Aorta (tissue), 5 donors: Measurements from ENCODE around the gene YOD1. TPM values are rescaled to one million over a fixed set of nuclear protein-coding genes. Genes with fewer than 3 reads are reported as not detected.

Experiments used
- ATAC-seq: fragments of 200-7000 bp; cut with Tn5 transposase; one replicate; pipeline ENCODE4 v1.9.1; 2022; ENCODE audit warnings: moderate library complexity; ENCODE audit not compliant: low FRiP score
- DNase-seq, 2 donors: peaks; one replicate each; pipeline ENCODE4 v3.0.0-alpha.2; 2020
- H3K27ac ChIP-seq, 2 donors: one replicate each; pipeline ENCODE4 v1.5.1; 2013; ENCODE audit warnings: low read length in 2 of 2, mild to moderate bottlenecking in 2 of 2, moderate library complexity in 2 of 2, control low read depth in 1 of 2, inconsistent platforms in 1 of 2, low read depth in 1 of 2
- H3K27me3 ChIP-seq, 2 donors: one replicate each; pipeline ENCODE4 v1.6.1; 2013; ENCODE audit warnings: control low read depth in 1 of 2, low read length in 1 of 2, mild to moderate bottlenecking in 1 of 2, moderate library complexity in 1 of 2; ENCODE audit not compliant: insufficient read depth in 2 of 2, control insufficient read depth in 1 of 2
- H3K36me3 ChIP-seq, 2 donors: one replicate each; pipeline ENCODE4 v1.6.1; 2013; ENCODE audit warnings: control low read depth in 1 of 2, low read length in 1 of 2, mild to moderate bottlenecking in 1 of 2; ENCODE audit not compliant: insufficient read depth in 2 of 2, control insufficient read depth in 1 of 2
- H3K4me1 ChIP-seq, 2 donors: one replicate each; pipeline ENCODE4 v1.6.1; 2013; ENCODE audit warnings: low read length in 2 of 2, control low read depth in 1 of 2, mild to moderate bottlenecking in 1 of 2, moderate library complexity in 1 of 2; ENCODE audit not compliant: insufficient read depth in 2 of 2, control insufficient read depth in 1 of 2
- H3K4me3 ChIP-seq, 2 donors: one replicate each; pipeline ENCODE4 v1.5.1; 2013; ENCODE audit warnings: low read length in 2 of 2, control low read depth in 1 of 2, mild to moderate bottlenecking in 1 of 2
- H3K9me3 ChIP-seq: one replicate; pipeline ENCODE4 v1.6.1; 2013; ENCODE audit warnings: mild to moderate bottlenecking, low read length; ENCODE audit not compliant: control insufficient read depth
- WGBS, 2 donors: extraction: QIAGEN DNeasy Blood & Tissue Kit; methylation state at CpG; one replicate each; pipeline ENCODE4 v1.1.7; 2013; 5-methylcytosine and 5-hydroxymethylcytosine counted together
- intact Hi-C, 2 donors: fragments of 100-400 bp; cut with DNase I; formaldehyde crosslinking; loops; one replicate each; pipeline versions ENCODE4 v1.14.2 to v1.15.0; 2022
- polyA plus RNA-seq, 2 donors: library from polyadenylated mRNA; stranded (reverse); fragments of 200-250 nt; gene quantifications; one replicate each; pipeline ENCODE4 v1.2.3, GENCODE V29; 2013
- total RNA-seq, 2 donors: library from RNA; stranded (reverse); fragmentation: NEBNext Ultra II Directional; extraction: Animal tissue kit (Norgen Biotek cat#: 25700); gene quantifications; one replicate each; pipeline ENCODE4 v1.2.1, GENCODE V29; 2021
- donor health status: healthy with polysubstance abuse.
- donor health status: Bipolar disorder and iron deficiency.
- donor health status: DM: no; HTN: no; CAD: no.
- donor health status: DM: no; HTN: no; CAD: no.
- donor health status: DM: yes; HTN: yes; CAD: no.

The YOD1 gene
- total and polyA plus RNA-seq, 4 donors: 0.75 to 6.6 (median 4.1) TPM

GRCh38 chr1:207014728-207015127, 36.3 kb downstream of the YOD1 start:
- ATAC-seq (no peak), DNase-seq (no peak)
- H3K36me3 ChIP-seq: no peaks in the 10 kb centered on the region
- no peak overlapping the region for H3K27ac ChIP-seq
- intact Hi-C loops: no loop called here
- no peaks in the 10 kb centered on the region for H3K9me3 ChIP-seq
- H3K4me1 ChIP-seq: no peaks in the 10 kb centered on the region
- no peak overlapping the region for H3K4me3 ChIP-seq
- WGBS, 2 donors: 91 to 94% methylated on average over 3 of the region's 3 CpGs
- H3K27me3 ChIP-seq: no peaks in the 10 kb centered on the region

DNA sequence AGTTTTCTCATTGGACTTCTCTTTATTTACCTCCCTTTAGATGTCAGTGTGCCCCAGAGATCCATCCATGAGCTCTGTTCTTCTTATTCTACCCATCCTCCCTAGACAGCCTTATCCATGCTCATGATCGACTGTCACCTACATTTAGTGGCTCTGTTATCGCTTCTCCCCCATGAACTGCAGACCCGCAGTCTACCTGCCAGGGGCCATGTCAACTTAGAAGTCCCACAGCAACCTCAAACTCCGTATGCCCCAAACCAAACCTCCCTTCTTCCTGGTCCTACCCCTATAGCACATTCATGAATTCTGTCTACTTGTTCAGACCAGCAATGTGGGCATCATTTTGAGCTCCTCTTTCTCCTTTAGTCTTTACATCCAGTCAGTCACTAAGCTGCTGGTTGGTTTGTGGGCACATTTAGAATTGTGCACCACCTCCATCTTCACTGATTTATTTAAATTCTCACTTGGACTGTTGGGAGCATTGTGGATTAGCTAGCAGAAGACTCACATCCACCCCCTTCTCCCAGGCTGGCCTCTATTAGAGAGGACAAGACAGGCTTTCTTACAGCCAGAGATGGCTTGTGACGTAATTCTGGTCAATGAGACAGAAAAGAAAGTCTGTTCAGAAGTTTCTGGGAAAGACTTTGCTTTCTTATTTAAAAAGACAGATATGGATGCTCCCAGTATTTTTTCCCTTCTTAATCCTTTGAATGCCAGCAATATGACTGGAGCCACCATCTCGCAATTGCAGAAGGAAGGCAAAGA, 37.5 kb downstream of the YOD1 start:
- Histone ChIP-seq H3K4me3 (no peak overlapping the region), H3K9me3 (no peaks in the 10 kb centered on the region), H3K36me3 (no peaks in the 10 kb centered on the region), H3K4me1 (no peaks in the 10 kb centered on the region), H3K27ac (no peak overlapping the region), H3K27me3 (no peaks in the 10 kb centered on the region)
- WGBS, 2 donors: 65 to 70% methylated on average over 6 of the region's 6 CpGs
- no peak for ATAC-seq
- DNase-seq: no peak
- intact Hi-C loops: no loop called here

- Histone ChIP-seq H3K9me3 (no peaks in the 10 kb centered on the region), H3K36me3 (no peaks in the 10 kb centered on the region), H3K27me3 (no peaks in the 10 kb centered on the region), H3K4me1 (no peaks in the 10 kb centered on the region), H3K27ac (no peak overlapping the region), H3K4me3 (no peak overlapping the region)
- intact Hi-C loops: no loop called here
- ATAC-seq: no peak
- no peak for DNase-seq
- WGBS, 2 donors: 94 to 97% methylated on average over 2 of the region's 2 CpGs
Observed at GRCh38 chr1:207010726-207011125, 40.3 kb downstream of the YOD1 start.

- 85 to 88% methylated on average over 7 of the region's 7 CpGs for WGBS, 2 donors
- Histone ChIP-seq H3K27ac (no peak overlapping the region), H3K9me3 (no peaks in the 10 kb centered on the region), H3K27me3 (no peaks in the 10 kb centered on the region), H3K4me3 (no peak overlapping the region), H3K36me3 (no peaks in the 10 kb centered on the region), H3K4me1 (no peaks in the 10 kb centered on the region)
- intact Hi-C loops: no loop called here
- ATAC-seq (no peak), DNase-seq (no peak)
Observed at GRCh38 chr1:207009945-207010344, 41.1 kb downstream of the YOD1 start.

DNA sequence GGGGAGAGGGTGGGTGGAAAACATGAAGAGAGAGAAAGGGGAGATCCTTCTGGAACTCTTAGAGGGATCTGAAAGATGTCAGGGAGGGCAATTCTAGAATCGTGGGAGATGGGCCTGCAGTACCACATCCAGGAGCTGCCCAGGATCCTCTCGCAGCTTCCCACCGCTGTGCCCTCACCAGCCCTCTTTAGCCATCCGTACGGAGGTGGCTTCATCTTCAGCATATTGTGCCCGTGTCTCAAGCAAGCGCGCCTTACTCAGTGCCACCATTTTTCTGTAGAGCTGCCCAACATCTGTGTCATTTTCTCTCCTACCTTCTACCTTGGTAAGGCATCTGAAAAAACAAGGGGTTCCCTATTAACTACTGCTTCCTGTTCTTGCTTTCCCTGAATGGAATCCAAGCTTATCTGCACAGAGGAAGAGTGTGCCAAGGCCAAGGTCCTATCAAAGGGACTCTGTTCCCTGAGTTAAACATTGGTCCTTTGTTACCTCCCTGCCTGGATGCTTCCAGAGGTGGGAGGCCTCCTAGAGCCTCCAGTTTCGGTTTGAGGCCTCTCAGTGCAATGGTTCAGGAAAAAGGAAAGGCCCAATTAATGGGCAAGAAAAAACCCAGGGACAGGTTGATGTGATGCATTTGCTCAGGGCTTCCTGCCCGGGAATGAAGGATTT, 41.7 kb downstream of the YOD1 start:
- intact Hi-C loops: no loop called here
- Histone ChIP-seq H3K4me3 (no peak overlapping the region), H3K27ac (no peak overlapping the region), H3K36me3 (no peaks in the 10 kb centered on the region), H3K4me1 (no peaks in the 10 kb centered on the region), H3K9me3 (no peaks in the 10 kb centered on the region), H3K27me3 (no peaks in the 10 kb centered on the region)
- DNase-seq (no peak), ATAC-seq (no peak)
- 91 to 93% methylated on average over 10 of the region's 10 CpGs for WGBS, 2 donors

GRCh38 chr1:207007352-207008033, 43.5 kb downstream of the YOD1 start:
- no peaks in the 10 kb centered on the region for H3K9me3 ChIP-seq
- intact Hi-C loops: no loop called here
- H3K4me1 ChIP-seq: no peaks in the 10 kb centered on the region
- no peaks in the 10 kb centered on the region for H3K36me3 ChIP-seq
- no peak overlapping the region for H3K4me3 ChIP-seq
- 63 to 64% methylated on average over 5 of the region's 5 CpGs for WGBS, 2 donors
- DNase-seq (no peak), ATAC-seq (no peak)
- H3K27me3 ChIP-seq: no peaks in the 10 kb centered on the region
- no peak overlapping the region for H3K27ac ChIP-seq

- WGBS, 2 donors: 73 to 81% methylated on average over 3 of the region's 3 CpGs
- no peak for ATAC-seq
- no peak overlapping the region for H3K27ac ChIP-seq
Observed at GRCh38 chr1:207006914-207007313, 44.1 kb downstream of the YOD1 start.

GRCh38 chr1:207006083-207006482, 44.9 kb downstream of the YOD1 start:
- no peaks in the 10 kb centered on the region for H3K9me3 ChIP-seq
- H3K27ac ChIP-seq: no peak overlapping the region
- H3K36me3 ChIP-seq: no peaks in the 10 kb centered on the region
- DNase-seq (no peak), ATAC-seq (no peak)
- intact Hi-C loops: no loop called here
- WGBS, 2 donors: 90 to 91% methylated on average over 3 of the region's 3 CpGs
- no peak overlapping the region for H3K4me3 ChIP-seq
- no peaks in the 10 kb centered on the region for H3K27me3 ChIP-seq
- no peaks in the 10 kb centered on the region for H3K4me1 ChIP-seq

More at GRCh38 chr1:207006914-207007313, 44.1 kb downstream of the YOD1 start:
- no peaks in the 10 kb centered on the region for H3K9me3 ChIP-seq
- DNase-seq: no peak
- no peaks in the 10 kb centered on the region for H3K27me3 ChIP-seq
- H3K4me1 ChIP-seq: no peaks in the 10 kb centered on the region
- intact Hi-C loops: no loop called here
- no peaks in the 10 kb centered on the region for H3K36me3 ChIP-seq
- H3K4me3 ChIP-seq: no peak overlapping the region
